ENCODE data around the gene ATP5MG. TPM values are rescaled to one million over a fixed set of nuclear protein-coding genes. Genes with fewer than 3 reads are reported as not detected.
A peak's percentile ranks its signal among the peaks of the same experiment; 100 is the strongest.

ATP5MG gene
- total and polyA plus RNA-seq, 10 of the 15 experiments (the other 5 are each of a cell fraction or from before 2014, with no cell fraction given), result 211 to 2,276 (median 633) TPM

DNA sequence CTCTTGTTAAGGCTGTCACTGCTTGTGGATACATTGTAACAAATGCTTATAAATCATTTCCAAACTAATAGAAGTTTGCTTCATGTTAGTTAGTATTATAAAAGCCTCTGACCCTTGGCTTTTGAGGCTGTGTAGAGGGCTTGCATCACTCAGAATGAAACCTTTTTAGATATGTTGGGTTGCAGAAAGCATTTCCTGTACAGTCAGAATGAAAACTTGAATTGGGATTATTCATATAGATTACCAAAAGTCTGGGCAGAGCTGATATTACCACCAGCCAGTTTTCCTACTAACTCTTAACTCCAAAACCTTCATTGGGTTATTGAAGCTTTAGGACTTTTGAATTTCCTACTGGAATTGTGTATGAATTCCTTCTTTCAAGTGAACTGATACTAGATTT, 46.9 kb downstream of the ATP5MG start (continued):
- TF ChIP-seq NFYA (IDR thresholded peaks at IDR 0.05; ENCODE audit: borderline replicate concordance, low read depth, low read length) (no peak), TARDBP (IDR thresholded peaks at IDR 0.05; ENCODE audit: borderline replicate concordance) (no peak), YY1 (IDR thresholded peaks at IDR 0.05; ENCODE audit: low read depth, low read length) (no peak), LARP7 (IDR thresholded peaks at IDR 0.05) (no peak), POLR2AphosphoS2 (IDR thresholded peaks at IDR 0.05; ENCODE audit: low read depth, low read length) (no peak), TCF3 (IDR thresholded peaks at IDR 0.05; ENCODE audit: borderline replicate concordance, insufficient read depth, low read depth, low read length) (no peak), SMARCA5 (IDR thresholded peaks at IDR 0.05) (no peak), SIN3A (IDR thresholded peaks at IDR 0.05; ENCODE audit: low read depth, low read length) (no peak), STAT3 (IDR thresholded peaks at IDR 0.05; ENCODE audit: low read depth, low read length) (0 out of 2 replicates have a peak, but pooled peaks have one; percentile 49), SRF (IDR thresholded peaks at IDR 0.05; ENCODE audit: low read depth in 2 of 2, low read length in 2 of 2) (0 out of 4 replicates have a peak, but pooled peaks of 1 of the 2 experiments have one; percentile 45), BACH1 (IDR thresholded peaks at IDR 0.05; ENCODE audit: borderline replicate concordance) (peak; percentile 81; the same call in 1 of the 2 replicates), MEF2A (IDR thresholded peaks at IDR 0.05; ENCODE audit: insufficient read depth, low read depth, low read length) (peak; percentile 82), ATF7 (IDR thresholded peaks at IDR 0.05; ENCODE audit: low read depth) (peak; percentile 51; the same call in 1 of the 2 replicates), SREBF2 (IDR thresholded peaks at IDR 0.05; ENCODE audit: low read length) (no peak), ZNF217 (IDR thresholded peaks at IDR 0.05) (peak; percentile 97)
- TF ChIP-seq, protein P1, sequence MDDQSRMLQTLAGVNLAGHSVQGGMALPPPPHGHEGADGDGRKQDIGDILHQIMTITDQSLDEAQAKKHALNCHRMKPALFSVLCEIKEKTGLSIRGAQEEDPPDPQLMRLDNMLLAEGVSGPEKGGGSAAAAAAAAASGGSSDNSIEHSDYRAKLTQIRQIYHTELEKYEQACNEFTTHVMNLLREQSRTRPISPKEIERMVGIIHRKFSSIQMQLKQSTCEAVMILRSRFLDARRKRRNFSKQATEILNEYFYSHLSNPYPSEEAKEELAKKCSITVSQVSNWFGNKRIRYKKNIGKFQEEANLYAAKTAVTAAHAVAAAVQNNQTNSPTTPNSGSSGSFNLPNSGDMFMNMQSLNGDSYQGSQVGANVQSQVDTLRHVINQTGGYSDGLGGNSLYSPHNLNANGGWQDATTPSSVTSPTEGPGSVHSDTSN (IDR thresholded peaks at IDR 0.05; ENCODE audit: insufficient replicate concordance, low read depth, low read length), result no peak
- TF ChIP-seq, protein P2, sequence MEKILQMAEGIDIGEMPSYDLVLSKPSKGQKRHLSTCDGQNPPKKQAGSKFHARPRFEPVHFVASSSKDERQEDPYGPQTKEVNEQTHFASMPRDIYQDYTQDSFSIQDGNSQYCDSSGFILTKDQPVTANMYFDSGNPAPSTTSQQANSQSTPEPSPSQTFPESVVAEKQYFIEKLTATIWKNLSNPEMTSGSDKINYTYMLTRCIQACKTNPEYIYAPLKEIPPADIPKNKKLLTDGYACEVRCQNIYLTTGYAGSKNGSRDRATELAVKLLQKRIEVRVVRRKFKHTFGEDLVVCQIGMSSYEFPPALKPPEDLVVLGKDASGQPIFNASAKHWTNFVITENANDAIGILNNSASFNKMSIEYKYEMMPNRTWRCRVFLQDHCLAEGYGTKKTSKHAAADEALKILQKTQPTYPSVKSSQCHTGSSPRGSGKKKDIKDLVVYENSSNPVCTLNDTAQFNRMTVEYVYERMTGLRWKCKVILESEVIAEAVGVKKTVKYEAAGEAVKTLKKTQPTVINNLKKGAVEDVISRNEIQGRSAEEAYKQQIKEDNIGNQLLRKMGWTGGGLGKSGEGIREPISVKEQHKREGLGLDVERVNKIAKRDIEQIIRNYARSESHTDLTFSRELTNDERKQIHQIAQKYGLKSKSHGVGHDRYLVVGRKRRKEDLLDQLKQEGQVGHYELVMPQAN (conservative IDR thresholded peaks at IDR 0.05), result no peak
- TF ChIP-seq, protein P3, sequence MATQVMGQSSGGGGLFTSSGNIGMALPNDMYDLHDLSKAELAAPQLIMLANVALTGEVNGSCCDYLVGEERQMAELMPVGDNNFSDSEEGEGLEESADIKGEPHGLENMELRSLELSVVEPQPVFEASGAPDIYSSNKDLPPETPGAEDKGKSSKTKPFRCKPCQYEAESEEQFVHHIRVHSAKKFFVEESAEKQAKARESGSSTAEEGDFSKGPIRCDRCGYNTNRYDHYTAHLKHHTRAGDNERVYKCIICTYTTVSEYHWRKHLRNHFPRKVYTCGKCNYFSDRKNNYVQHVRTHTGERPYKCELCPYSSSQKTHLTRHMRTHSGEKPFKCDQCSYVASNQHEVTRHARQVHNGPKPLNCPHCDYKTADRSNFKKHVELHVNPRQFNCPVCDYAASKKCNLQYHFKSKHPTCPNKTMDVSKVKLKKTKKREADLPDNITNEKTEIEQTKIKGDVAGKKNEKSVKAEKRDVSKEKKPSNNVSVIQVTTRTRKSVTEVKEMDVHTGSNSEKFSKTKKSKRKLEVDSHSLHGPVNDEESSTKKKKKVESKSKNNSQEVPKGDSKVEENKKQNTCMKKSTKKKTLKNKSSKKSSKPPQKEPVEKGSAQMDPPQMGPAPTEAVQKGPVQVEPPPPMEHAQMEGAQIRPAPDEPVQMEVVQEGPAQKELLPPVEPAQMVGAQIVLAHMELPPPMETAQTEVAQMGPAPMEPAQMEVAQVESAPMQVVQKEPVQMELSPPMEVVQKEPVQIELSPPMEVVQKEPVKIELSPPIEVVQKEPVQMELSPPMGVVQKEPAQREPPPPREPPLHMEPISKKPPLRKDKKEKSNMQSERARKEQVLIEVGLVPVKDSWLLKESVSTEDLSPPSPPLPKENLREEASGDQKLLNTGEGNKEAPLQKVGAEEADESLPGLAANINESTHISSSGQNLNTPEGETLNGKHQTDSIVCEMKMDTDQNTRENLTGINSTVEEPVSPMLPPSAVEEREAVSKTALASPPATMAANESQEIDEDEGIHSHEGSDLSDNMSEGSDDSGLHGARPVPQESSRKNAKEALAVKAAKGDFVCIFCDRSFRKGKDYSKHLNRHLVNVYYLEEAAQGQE (IDR thresholded peaks at IDR 0.05; ENCODE audit: low read depth, low read length), result no peak
- TF ChIP-seq, protein P4, sequence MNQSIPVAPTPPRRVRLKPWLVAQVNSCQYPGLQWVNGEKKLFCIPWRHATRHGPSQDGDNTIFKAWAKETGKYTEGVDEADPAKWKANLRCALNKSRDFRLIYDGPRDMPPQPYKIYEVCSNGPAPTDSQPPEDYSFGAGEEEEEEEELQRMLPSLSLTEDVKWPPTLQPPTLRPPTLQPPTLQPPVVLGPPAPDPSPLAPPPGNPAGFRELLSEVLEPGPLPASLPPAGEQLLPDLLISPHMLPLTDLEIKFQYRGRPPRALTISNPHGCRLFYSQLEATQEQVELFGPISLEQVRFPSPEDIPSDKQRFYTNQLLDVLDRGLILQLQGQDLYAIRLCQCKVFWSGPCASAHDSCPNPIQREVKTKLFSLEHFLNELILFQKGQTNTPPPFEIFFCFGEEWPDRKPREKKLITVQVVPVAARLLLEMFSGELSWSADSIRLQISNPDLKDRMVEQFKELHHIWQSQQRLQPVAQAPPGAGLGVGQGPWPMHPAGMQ (IDR thresholded peaks at IDR 0.05; ENCODE audit: borderline replicate concordance), result no peak
- TF ChIP-seq, protein P5, sequence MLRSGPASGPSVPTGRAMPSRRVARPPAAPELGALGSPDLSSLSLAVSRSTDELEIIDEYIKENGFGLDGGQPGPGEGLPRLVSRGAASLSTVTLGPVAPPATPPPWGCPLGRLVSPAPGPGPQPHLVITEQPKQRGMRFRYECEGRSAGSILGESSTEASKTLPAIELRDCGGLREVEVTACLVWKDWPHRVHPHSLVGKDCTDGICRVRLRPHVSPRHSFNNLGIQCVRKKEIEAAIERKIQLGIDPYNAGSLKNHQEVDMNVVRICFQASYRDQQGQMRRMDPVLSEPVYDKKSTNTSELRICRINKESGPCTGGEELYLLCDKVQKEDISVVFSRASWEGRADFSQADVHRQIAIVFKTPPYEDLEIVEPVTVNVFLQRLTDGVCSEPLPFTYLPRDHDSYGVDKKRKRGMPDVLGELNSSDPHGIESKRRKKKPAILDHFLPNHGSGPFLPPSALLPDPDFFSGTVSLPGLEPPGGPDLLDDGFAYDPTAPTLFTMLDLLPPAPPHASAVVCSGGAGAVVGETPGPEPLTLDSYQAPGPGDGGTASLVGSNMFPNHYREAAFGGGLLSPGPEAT (IDR thresholded peaks at IDR 0.05; ENCODE audit: low read depth), result peak; percentile 73; the same call in 1 of the 2 replicates

Measured in GM12878 (cell line).